GM19023 (cell line): ENCODE results near the gene ST6GALNAC3.

Experiments used
- ATAC-seq: cut with Tn5 transposase; IDR thresholded peaks from one replicate; pipeline ENCODE4 v1.9.1; 2021; ENCODE audit warnings: mild to moderate bottlenecking, moderate library complexity; ENCODE audit not compliant: unreplicated experiment

Gene ST6GALNAC3

GRCh38 chr1:76408303-76408702, 333.8 kb downstream of the ST6GALNAC3 start:
- ATAC-seq, result no peak

- ATAC-seq, result no peak
Observed at GRCh38 chr1:76410499-76410898, 336.0 kb downstream of the ST6GALNAC3 start.

- ATAC-seq, result no peak
Observed at GRCh38 chr1:76418531-76418930, 344.0 kb downstream of the ST6GALNAC3 start.

DNA sequence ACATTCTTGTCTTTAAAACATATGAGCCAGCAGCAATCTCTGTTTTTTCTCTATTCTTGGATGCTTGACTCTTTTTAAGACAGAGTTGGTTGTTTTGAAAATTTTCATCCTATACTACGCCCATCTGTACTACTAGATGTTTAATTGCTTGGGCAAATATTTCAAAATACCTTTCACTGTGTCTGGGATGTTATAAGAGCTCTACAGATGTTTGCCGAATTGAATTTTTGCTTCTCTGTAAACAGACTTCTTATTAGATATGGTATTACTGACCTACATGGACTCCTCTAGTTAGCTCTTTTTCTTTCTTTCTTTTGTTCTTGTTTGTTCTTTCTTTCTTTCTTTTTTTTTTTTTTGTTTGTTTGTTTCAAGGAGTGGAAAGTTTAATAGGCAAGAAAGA, 345.1 kb downstream of the ST6GALNAC3 start:
- no peak for ATAC-seq

DNA sequence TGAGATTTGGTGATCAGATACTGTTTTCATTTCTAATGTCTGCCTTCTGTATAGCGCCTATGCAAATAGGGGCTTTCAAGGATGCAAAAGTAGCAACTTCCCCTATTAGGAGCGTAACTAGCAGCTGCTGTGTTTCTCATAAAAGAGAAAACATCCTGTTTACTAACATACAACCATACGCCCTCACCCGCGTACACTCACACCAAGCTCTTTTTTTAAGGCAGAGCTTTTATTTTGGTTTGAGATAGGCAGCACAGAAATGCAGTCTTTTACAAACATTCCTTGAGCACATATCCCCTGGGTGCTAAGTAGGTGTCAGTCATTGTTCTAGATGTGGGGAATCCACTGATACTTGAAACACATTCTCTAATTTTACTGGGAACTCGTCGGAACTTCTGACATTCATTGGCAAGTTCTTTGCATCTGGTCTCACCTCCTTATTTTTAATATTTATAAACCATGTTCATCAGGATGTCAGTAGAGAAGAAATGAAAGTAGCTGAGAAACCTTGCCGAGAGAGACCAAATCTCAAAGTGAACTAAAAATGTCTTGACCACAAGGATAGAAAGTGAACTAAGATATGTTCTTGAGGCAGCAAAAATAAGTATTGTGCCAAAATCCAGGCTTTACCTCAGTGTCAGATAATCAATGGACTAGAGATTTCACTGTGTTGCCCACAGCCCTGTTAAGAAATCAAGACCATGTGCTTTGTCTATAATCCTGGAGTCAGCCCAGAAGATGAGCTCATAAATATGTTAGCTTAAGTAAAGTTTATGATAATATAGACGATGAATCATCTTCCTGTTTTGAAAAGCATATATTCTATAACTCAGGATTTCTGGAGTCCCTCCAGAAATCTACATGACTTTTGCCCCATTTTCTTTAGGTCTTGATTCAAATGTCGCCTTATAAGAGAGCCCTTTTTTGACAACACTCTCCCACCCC, 350.9 kb downstream of the ST6GALNAC3 start:
- ATAC-seq, result peak; percentile 90

GRCh38 chr1:76426606-76427005, 352.1 kb downstream of the ST6GALNAC3 start:
- no peak for ATAC-seq

DNA sequence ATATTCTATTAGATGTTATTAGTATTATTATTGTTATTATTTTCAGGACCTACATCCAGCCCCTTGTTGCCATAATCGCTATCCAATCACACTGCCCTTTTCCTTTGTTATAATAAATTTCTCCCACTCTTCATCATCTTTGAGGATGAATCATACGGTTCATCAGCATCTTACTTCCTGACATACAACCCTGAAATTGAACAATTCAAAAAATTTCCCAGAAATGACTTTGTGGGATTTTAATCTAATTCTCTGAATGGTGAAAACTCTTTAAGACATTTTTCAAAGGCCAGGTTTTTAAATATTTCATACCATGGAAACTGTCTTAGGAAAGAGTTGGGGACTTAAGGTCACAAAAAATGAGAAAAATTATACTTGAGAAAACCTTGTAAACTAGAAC, 353.5 kb downstream of the ST6GALNAC3 start:
- ATAC-seq, result no peak

DNA sequence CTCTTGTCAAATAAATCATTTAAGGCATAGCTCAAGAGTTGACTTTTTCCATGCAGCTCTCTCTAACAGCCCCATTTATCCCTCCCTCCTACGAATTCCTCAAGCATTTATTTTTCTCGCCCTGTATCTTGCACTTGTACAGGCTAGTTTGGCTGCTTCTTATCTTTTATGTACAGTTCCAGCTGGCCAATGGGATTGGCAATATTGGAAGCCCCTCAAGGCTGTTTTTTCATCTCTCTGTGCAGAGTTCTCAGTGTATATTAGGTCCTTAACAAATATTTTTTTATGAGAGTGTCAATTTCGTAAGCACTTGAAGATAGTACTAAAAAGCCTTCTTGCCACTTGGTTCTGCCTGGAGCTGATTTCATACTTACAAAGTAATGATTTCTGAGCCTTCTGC, 356.0 kb downstream of the ST6GALNAC3 start:
- no peak for ATAC-seq

DNA sequence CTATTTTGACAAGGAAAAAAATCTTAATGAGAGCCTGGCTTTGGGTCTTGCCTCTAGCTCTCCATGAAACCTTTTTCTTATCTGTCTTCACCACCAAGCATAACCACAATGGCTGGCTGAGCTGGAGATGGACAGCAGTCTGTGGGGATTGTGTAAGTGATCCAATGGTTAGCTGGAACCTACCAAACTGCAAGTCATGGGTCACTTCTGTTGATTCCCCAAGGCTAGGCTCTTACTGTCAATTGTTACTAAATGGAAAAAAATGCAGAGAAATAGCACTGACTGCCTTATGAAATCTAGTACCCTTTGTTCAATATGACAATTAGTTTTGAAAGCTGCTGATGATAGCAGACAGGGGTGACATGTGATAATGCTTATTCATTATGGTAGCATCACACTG, 359.0 kb downstream of the ST6GALNAC3 start:
- ATAC-seq, result no peak

- no peak for ATAC-seq
Observed at GRCh38 chr1:76443217-76443616, 368.7 kb downstream of the ST6GALNAC3 start.

- no peak for ATAC-seq
Observed at GRCh38 chr1:76444773-76445172, 370.2 kb downstream of the ST6GALNAC3 start.

GRCh38 chr1:76450229-76450628, 375.7 kb downstream of the ST6GALNAC3 start:
- ATAC-seq, result no peak

DNA sequence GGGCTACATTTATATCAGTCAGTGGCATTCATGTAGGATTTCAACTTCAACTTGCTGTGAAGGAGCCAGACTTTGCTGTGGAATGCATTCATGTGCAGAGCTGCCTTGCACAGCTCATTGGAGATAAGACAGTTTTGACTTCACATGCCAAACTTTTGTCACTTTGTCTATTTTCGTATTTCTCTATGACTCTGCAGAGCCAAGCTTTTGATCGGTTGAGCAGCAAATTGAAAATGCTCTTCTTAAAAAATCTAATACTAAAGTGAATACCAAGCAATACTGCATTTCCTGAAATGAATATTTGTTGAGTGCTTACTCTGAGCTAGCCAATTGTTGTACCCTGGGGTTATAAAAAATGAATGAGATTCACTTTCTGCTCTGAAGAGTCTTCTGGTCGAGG, 388.7 kb downstream of the ST6GALNAC3 start:
- ATAC-seq, result no peak

DNA sequence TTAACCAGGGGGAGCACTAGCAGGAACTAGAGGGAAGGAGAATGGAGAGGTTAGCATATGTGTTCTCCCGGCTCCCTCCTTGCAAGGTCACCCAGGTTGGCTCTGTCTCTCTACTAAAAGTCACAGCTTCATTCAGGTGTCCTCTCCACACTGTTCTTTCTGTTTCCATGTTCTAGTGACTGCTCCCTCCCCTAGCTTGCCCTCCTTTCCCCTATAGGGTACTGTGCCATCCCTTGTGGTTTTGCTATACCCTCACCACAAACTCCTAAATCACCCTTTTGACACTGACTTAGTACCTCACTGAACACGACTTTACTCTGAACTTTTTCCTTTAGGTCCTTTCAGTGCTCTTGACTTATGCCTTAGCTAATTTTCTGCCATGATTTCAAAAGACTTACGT, 389.3 kb downstream of the ST6GALNAC3 start:
- ATAC-seq, result no peak

GRCh38 chr1:76465030-76465429, 390.5 kb downstream of the ST6GALNAC3 start:
- no peak for ATAC-seq

GRCh38 chr1:76470166-76470565, 395.6 kb downstream of the ST6GALNAC3 start:
- ATAC-seq, result no peak

- no peak for ATAC-seq
Observed at GRCh38 chr1:76471536-76471935, 397.0 kb downstream of the ST6GALNAC3 start.

DNA sequence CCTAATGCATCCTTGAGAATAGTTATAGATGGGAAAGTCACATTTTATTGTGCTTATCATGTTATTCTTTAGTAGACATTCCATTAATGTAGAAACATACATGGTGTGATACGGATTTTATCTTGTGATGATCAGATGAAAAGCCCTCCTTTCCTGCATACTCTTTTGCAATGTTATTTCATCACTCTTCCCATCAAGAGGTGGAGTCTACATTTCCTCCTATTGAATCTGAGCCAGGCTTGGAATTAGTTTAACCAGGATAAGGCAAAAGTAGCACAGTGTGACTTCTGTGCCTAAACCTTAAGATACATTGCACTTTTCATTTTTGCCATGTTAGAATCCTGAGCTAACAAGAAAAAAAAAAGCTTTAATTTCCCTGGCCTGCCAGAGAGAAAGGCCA, 399.0 kb downstream of the ST6GALNAC3 start:
- no peak for ATAC-seq

- no peak for ATAC-seq
Observed at GRCh38 chr1:76474922-76475321, 400.4 kb downstream of the ST6GALNAC3 start.

GRCh38 chr1:76477156-76477555, 402.6 kb downstream of the ST6GALNAC3 start:
- no peak for ATAC-seq

- ATAC-seq, result no peak
Observed at GRCh38 chr1:76480827-76481226, 406.3 kb downstream of the ST6GALNAC3 start.

DNA sequence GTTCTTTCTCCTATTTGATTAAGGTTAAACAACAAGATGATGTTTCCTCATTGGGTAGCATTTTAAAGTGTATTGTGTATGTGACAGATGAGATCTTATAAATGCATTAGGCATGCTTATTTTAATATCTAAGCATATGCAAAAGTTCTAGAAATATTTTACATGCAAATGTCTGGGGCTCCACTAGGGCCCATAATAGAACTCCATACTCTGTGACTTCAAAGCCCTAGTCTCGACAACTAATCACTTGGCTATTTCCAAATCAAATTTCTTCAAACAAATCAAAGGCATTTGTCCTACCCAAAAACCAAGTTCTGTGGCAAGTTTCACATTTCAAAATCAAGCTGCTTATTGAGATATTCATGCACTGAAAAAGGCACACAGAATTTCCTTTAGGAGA, 407.1 kb downstream of the ST6GALNAC3 start:
- no peak for ATAC-seq

GRCh38 chr1:76482272-76482671, 407.7 kb downstream of the ST6GALNAC3 start:
- ATAC-seq, result no peak
